ENCODE data around the gene LYVE1. TPM values are rescaled to one million over a fixed set of nuclear protein-coding genes. Genes with fewer than 3 reads are reported as not detected.

Gene LYVE1
- total RNA-seq, 2 donors from 2014 or later = 6.9 to 31.4 TPM

DNA sequence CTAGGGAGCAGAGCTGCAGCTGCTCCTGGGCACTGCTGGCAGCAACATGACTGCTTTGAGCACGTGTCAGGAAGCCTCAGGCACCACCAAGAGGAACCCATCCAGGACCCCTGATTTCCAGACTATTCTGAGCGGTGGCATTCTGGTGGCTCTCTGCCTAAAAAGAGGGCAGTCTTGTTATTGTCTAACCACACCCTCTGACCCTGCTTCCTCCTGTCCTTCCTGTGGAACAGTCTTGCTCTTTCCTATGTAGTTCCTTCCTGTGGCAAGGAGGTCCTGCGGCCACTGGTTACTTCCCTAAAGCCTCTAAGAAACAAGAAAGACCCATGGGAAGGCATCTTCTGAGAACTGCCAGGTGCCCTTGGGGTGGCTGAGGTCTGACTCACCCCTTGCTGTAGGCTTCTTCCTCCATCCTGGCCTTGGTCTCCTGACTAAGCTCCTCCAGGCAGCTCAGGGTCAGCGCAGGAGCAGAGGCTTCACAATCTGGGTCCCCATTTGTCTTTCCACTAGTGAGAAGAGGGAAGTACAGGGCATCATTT, 13.1 kb upstream of the LYVE1 start:
- Histone ChIP-seq H3K9me3 (no peaks in the 10 kb centered on the region), H3K4me3 (no peak overlapping the region), H3K27me3 (no peaks in the 10 kb centered on the region), H3K36me3 (replicated peaks in 1 of 2; ENCODE audit: insufficient read depth in 1 of 2, low read depth in 2 of 2) (no peaks in the 10 kb centered on the region), H3K4me1 (peaks cover 6% of the 10 kb centered on the region), H3K27ac (peak overlapping the region in 1 of 4 donors; percentile 3)
- peak; percentile 30 for ATAC-seq
- intact Hi-C loops (cut with DNase I) = no loop called here
- WGBS, 2 donors = 73 to 91% methylated on average over 4 of the region's 4 CpGs
- DNase-seq = peak in 3 of 4 donors; percentile 12 to 67 (median 14)
- TF ChIP-seq CTCF (IDR thresholded peaks at IDR 0.05) (no peak), POLR2A (IDR thresholded peaks at IDR 0.05) (no peak)

GRCh38 chr11:10580623-10581022, 12.2 kb upstream of the LYVE1 start:
- H3K4me1 ChIP-seq = peaks cover 6% of the 10 kb centered on the region
- 68 to 72% methylated on average over 4 of the region's 4 CpGs for WGBS, 2 donors
- intact Hi-C loops (cut with DNase I) = no loop called here

DNA sequence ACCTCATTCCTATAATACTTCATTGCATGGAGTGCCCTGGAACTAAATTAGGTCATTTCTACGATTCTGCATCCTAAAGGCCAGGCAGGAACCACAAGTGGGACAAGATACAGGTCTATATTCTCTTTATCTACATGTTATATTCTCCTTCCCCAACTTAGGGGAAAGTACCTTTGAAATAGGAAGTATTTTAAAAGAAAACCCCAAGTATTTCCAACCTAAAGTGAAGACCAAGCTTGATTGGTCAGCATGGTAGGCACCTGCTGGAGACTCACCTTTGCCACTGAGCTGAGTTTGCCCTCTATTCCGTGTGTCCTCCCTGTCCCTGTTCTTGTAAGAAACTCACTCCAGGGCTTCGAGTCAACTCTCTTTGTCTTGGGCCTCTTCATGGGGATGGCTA, 11.2 kb upstream of the LYVE1 start:
- peaks cover 6% of the 10 kb centered on the region for H3K4me1 ChIP-seq
- DNase-seq = no peak
- no peak overlapping the region for H3K27ac ChIP-seq
- 80 to 89% methylated on average over 3 of the region's 3 CpGs for WGBS, 2 donors
- no peak overlapping the region for H3K4me3 ChIP-seq
- intact Hi-C loops (cut with DNase I) = no loop called here
- ATAC-seq = no peak
- H3K27me3 ChIP-seq = no peaks in the 10 kb centered on the region
- no peaks in the 10 kb centered on the region for H3K9me3 ChIP-seq
- H3K36me3 ChIP-seq (replicated peaks in 1 of 2; ENCODE audit: insufficient read depth in 1 of 2, low read depth in 2 of 2) = no peaks in the 10 kb centered on the region
- TF ChIP-seq CTCF (IDR thresholded peaks at IDR 0.05) = no peak
- TF ChIP-seq POLR2A (IDR thresholded peaks at IDR 0.05) = no peak

More at GRCh38 chr11:10580623-10581022, 12.2 kb upstream of the LYVE1 start:
- ATAC-seq = no peak
- H3K27ac ChIP-seq = no peak overlapping the region
- TF ChIP-seq POLR2A (IDR thresholded peaks at IDR 0.05) (no peak), CTCF (IDR thresholded peaks at IDR 0.05) (no peak)
- DNase-seq = no peak
- no peaks in the 10 kb centered on the region for H3K36me3 ChIP-seq (replicated peaks in 1 of 2; ENCODE audit: insufficient read depth in 1 of 2, low read depth in 2 of 2)
- H3K9me3 ChIP-seq = no peaks in the 10 kb centered on the region
- no peak overlapping the region for H3K4me3 ChIP-seq
- H3K27me3 ChIP-seq = no peaks in the 10 kb centered on the region

- intact Hi-C loops (cut with DNase I) = no loop called here
- H3K36me3 ChIP-seq (replicated peaks in 1 of 2; ENCODE audit: insufficient read depth in 1 of 2, low read depth in 2 of 2) = no peaks in the 10 kb centered on the region
- no peak overlapping the region for H3K4me3 ChIP-seq
- ATAC-seq (no peak), DNase-seq (no peak)
- H3K4me1 ChIP-seq = no peaks in the 10 kb centered on the region
- WGBS, 2 donors = 86 to 90% methylated on average over 2 to 4 of the region's 4 CpGs
- H3K27ac ChIP-seq = no peak overlapping the region
- no peak for TF ChIP-seq CTCF (IDR thresholded peaks at IDR 0.05)
- no peak for TF ChIP-seq POLR2A (IDR thresholded peaks at IDR 0.05)
- H3K27me3 ChIP-seq = no peaks in the 10 kb centered on the region
- H3K9me3 ChIP-seq = no peaks in the 10 kb centered on the region
These were observed 7.6 kb upstream of the LYVE1 start for GRCh38 chr11:10576035-10576398.

DNA sequence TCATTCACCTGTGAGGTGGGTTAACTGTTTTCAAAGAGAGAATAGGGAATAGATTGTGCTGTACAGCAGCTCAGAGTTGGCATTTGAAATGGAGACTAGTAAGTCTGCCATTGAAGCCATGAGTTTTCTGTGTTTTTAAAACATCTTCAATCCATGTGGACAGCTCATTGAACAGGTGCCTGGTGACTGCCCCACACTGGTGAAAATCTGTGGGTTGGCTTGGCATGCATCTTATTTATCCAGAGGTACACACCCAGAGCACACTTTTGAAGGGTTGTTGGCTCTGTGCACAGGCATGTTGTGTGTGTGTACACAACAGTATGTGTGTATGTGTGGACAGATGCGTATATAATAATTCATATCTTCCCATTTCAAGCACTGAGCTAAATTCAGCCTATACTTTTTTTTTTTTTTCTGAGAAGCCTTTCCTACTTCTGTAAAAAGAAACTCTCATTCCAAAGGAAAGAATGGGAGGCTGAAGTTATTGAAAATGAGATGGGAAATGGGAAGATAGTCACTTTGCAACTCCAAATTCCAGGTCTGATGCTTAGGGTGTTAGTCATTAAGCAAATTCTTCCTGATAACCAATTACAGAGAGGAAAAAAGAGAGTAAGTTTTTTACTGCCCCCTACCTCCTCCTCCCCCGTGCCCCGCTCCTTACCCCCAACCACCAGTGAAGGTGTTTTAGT, 7.0 kb upstream of the LYVE1 start:
- Histone ChIP-seq H3K4me1 (no peaks in the 10 kb centered on the region), H3K4me3 (no peak overlapping the region), H3K36me3 (replicated peaks in 1 of 2; ENCODE audit: insufficient read depth in 1 of 2, low read depth in 2 of 2) (no peaks in the 10 kb centered on the region), H3K9me3 (no peaks in the 10 kb centered on the region), H3K27me3 (no peaks in the 10 kb centered on the region), H3K27ac (no peak overlapping the region)
- ATAC-seq (no peak), DNase-seq (no peak)
- no peak for TF ChIP-seq CTCF (IDR thresholded peaks at IDR 0.05)
- no peak for TF ChIP-seq POLR2A (IDR thresholded peaks at IDR 0.05)
- 79 to 86% methylated on average over 3 of the region's 3 CpGs for WGBS, 2 donors
- intact Hi-C loops (cut with DNase I) = no loop called here
